ENCODE data around the gene CRIP2.

GRCh38 chr14:105507247-105507646 lies 32.6 kb downstream of the CRIP2 start:
- TF ChIP-seq CTCF (IDR thresholded peaks at IDR 0.05) (no peak), POLR2A (IDR thresholded peaks at IDR 0.05) (no peak)
